ENCODE data around the gene RPL37A.

RPL37A gene

DNA sequence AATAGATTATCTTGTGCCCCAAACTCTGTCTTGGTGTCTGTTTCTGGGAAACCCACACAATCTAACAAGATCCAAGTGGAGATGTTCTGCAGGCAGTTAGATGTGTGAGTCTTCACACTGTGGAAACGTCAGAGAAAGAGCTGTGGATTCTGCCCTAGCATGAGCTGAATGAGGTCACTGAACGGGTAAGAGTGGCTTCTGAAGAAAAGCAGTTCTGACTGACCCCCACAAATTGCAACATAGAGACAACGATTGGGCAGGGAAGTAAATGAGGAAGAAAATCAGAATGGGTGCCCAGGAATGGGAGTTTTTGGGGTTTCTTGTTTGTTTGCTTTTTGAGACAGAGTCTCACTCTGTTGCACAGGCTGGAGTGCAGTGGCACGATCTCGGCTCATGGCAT lies 12.9 kb upstream of the RPL37A start:
- CTCF ChIA-PET, result no interaction called here
- no peak overlapping the region for H3K27ac ChIP-seq (ENCODE audit: extremely low read depth, low read depth, low read length)
- no peaks in the 10 kb centered on the region for H3K4me1 ChIP-seq (ENCODE audit: control insufficient read depth, insufficient read depth, low read length)
- H3K9me3 ChIP-seq (ENCODE audit: control insufficient read depth, insufficient read depth, low read depth, low read length), result no peaks in the 10 kb centered on the region
- H3K4me3 ChIP-seq (ENCODE audit: low read depth, low read length), result no peak overlapping the region
- peaks cover 0 to 20% of the 10 kb centered on the region in 2 experiments; a peak in 2 of 3 replicates for H3K36me3 ChIP-seq (ENCODE audit: control insufficient read depth in 2 of 2, insufficient read depth in 1 of 2, low read length in 2 of 2)
- TF ChIP-seq, protein P1, sequence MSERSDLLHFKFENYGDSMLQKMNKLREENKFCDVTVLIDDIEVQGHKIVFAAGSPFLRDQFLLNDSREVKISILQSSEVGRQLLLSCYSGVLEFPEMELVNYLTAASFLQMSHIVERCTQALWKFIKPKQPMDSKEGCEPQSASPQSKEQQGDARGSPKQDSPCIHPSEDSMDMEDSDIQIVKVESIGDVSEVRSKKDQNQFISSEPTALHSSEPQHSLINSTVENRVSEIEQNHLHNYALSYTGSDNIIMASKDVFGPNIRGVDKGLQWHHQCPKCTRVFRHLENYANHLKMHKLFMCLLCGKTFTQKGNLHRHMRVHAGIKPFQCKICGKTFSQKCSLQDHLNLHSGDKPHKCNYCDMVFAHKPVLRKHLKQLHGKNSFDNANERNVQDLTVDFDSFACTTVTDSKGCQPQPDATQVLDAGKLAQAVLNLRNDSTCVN (tag by site-specific recombination; optimal IDR thresholded peaks at IDR 0.05), result no peak
- no peak for TF ChIP-seq HOXA7 (CRISPR knock-in tag; IDR thresholded peaks at IDR 0.05; ENCODE audit: borderline replicate concordance)
- TF ChIP-seq ZNF24 (tag by site-specific recombination; IDR thresholded peaks at IDR 0.05), result no peak
- no peak for TF ChIP-seq SP2 (tag by site-specific recombination; IDR thresholded peaks at IDR 0.05)
- TF ChIP-seq, protein P2, sequence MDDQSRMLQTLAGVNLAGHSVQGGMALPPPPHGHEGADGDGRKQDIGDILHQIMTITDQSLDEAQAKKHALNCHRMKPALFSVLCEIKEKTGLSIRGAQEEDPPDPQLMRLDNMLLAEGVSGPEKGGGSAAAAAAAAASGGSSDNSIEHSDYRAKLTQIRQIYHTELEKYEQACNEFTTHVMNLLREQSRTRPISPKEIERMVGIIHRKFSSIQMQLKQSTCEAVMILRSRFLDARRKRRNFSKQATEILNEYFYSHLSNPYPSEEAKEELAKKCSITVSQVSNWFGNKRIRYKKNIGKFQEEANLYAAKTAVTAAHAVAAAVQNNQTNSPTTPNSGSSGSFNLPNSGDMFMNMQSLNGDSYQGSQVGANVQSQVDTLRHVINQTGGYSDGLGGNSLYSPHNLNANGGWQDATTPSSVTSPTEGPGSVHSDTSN (CRISPR knock-in tag; IDR thresholded peaks at IDR 0.05), result no peak
- no peak for TF ChIP-seq ZNF157 (tag by site-specific recombination; IDR thresholded peaks at IDR 0.05)
- POLR2A ChIA-PET, result interaction anchor here (0.9 kb wide), 1 partner anchor 13 kb away, joined by 4 read pairs; the partner anchor contains the start of gene RPL37A

DNA sequence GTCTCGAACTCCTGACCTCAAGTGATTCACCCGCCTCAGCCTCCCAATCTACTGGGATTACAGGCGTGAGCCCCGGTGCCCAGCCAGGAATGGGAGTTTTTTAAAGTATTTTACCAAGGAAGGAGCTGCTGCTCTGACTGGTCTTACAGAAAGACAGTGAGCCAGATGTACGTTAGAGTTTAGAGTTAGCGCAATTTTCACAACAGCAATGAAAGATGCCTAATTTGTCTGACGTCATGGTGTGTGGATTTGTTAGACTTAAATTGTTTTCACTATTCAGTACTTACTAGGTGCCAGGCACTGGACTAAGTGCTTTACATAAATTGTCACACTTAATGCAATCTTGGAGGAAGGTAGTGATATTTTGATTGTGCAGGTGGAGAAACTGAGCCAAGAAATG lies 12.4 kb upstream of the RPL37A start:
- Histone ChIP-seq H3K4me3 (ENCODE audit: low read depth, low read length) (no peak overlapping the region), H3K4me1 (ENCODE audit: control insufficient read depth, insufficient read depth, low read length) (no peaks in the 10 kb centered on the region), H3K9me3 (ENCODE audit: control insufficient read depth, insufficient read depth, low read depth, low read length) (no peaks in the 10 kb centered on the region), H3K27ac (ENCODE audit: extremely low read depth, low read depth, low read length) (no peak overlapping the region), H3K36me3 (ENCODE audit: control insufficient read depth in 2 of 2, insufficient read depth in 1 of 2, low read length in 2 of 2) (peaks cover 0 to 18% of the 10 kb centered on the region in 2 experiments; a peak in 2 of 3 replicates)
- TF ChIP-seq ZNF169 (tag by site-specific recombination; IDR thresholded peaks at IDR 0.05) (no peak), ZNF433 (tag by site-specific recombination; IDR thresholded peaks at IDR 0.05; ENCODE audit: low read depth) (no peak), ZIC2 (tag by site-specific recombination; IDR thresholded peaks at IDR 0.05) (no peak), ZNF791 (tag by site-specific recombination; IDR thresholded peaks at IDR 0.05) (no peak), KLF8 (tag by site-specific recombination; IDR thresholded peaks at IDR 0.05) (no peak), GLIS1 (tag by site-specific recombination; IDR thresholded peaks at IDR 0.05) (no peak), ZBTB20 (tag by site-specific recombination; IDR thresholded peaks at IDR 0.05) (no peak), KLF7 (tag by site-specific recombination; IDR thresholded peaks at IDR 0.05; ENCODE audit: borderline replicate concordance) (no peak), ZNF10 (tag by site-specific recombination; IDR thresholded peaks at IDR 0.05) (no peak), ZNF324 (tag by site-specific recombination; IDR thresholded peaks at IDR 0.05) (no peak)
- TF ChIP-seq, protein P3, sequence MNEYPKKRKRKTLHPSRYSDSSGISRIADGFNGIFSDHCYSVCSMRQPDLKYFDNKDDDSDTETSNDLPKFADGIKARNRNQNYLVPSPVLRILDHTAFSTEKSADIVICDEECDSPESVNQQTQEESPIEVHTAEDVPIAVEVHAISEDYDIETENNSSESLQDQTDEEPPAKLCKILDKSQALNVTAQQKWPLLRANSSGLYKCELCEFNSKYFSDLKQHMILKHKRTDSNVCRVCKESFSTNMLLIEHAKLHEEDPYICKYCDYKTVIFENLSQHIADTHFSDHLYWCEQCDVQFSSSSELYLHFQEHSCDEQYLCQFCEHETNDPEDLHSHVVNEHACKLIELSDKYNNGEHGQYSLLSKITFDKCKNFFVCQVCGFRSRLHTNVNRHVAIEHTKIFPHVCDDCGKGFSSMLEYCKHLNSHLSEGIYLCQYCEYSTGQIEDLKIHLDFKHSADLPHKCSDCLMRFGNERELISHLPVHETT (tag by site-specific recombination; IDR thresholded peaks at IDR 0.05), result no peak
- TF ChIP-seq, protein P4, sequence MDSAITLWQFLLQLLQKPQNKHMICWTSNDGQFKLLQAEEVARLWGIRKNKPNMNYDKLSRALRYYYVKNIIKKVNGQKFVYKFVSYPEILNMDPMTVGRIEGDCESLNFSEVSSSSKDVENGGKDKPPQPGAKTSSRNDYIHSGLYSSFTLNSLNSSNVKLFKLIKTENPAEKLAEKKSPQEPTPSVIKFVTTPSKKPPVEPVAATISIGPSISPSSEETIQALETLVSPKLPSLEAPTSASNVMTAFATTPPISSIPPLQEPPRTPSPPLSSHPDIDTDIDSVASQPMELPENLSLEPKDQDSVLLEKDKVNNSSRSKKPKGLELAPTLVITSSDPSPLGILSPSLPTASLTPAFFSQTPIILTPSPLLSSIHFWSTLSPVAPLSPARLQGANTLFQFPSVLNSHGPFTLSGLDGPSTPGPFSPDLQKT (IDR thresholded peaks at IDR 0.05; ENCODE audit: borderline replicate concordance, low read depth, low read length), result no peak
- TF ChIP-seq, protein P5, sequence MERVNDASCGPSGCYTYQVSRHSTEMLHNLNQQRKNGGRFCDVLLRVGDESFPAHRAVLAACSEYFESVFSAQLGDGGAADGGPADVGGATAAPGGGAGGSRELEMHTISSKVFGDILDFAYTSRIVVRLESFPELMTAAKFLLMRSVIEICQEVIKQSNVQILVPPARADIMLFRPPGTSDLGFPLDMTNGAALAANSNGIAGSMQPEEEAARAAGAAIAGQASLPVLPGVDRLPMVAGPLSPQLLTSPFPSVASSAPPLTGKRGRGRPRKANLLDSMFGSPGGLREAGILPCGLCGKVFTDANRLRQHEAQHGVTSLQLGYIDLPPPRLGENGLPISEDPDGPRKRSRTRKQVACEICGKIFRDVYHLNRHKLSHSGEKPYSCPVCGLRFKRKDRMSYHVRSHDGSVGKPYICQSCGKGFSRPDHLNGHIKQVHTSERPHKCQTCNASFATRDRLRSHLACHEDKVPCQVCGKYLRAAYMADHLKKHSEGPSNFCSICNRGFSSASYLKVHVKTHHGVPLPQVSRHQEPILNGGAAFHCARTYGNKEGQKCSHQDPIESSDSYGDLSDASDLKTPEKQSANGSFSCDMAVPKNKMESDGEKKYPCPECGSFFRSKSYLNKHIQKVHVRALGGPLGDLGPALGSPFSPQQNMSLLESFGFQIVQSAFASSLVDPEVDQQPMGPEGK (tag by site-specific recombination; IDR thresholded peaks at IDR 0.05), result no peak
- TF ChIP-seq, protein P6, sequence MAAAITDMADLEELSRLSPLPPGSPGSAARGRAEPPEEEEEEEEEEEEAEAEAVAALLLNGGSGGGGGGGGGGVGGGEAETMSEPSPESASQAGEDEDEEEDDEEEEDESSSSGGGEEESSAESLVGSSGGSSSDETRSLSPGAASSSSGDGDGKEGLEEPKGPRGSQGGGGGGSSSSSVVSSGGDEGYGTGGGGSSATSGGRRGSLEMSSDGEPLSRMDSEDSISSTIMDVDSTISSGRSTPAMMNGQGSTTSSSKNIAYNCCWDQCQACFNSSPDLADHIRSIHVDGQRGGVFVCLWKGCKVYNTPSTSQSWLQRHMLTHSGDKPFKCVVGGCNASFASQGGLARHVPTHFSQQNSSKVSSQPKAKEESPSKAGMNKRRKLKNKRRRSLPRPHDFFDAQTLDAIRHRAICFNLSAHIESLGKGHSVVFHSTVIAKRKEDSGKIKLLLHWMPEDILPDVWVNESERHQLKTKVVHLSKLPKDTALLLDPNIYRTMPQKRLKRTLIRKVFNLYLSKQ (tag by site-specific recombination; IDR thresholded peaks at IDR 0.05; ENCODE audit: borderline replicate concordance), result no peak
- ChIA-PET CTCF (no interaction called here), POLR2A (interaction anchor here (0.6 to 0.9 kb wide), 2 partner anchors 12 to 71 kb away, joined by 4 to 5 read pairs; partner anchors contain the start of gene RPL37A)

Data from HEK293 (cell line).